HEK293 (cell line): Measurements from ENCODE around the gene ZNF385C.
A peak's percentile ranks its signal among the peaks of the same experiment; 100 is the strongest.

ENCODE experiments used
- CTCF ChIA-PET: fragments of 350-600 bp; formaldehyde crosslinking; extraction: SDS; loops from one replicate; lab custom pipeline; 2021; ENCODE audit warnings: antibody characterized with exemption; lab: Yijun Ruan, JAX
- POLR2A ChIA-PET: fragments of 300-600 bp; formaldehyde crosslinking; extraction: SDS; loops from one replicate; lab custom pipeline; 2020; ENCODE audit warnings: antibody characterized with exemption, inconsistent platforms; lab: Yijun Ruan, JAX
- H3K27ac ChIP-seq: fragments of 200-500 bp; sonication (Bioruptor generic); 2 replicates; pipeline ENCODE4 v1.5.1; 2014; ENCODE audit warnings: low read depth, low read length, control low read depth, inconsistent platforms; ENCODE audit errors: extremely low read depth
- H3K36me3 ChIP-seq, 2 experiments: fragments of 200-500 bp in 1 of 2; sonication (Bioruptor generic) in 1 of 2; 1 replicate in 1 of 2; 2 replicates in 1 of 2; pipeline ENCODE4 v1.5.1; 2014 to 2017; ENCODE audit warnings: inconsistent platforms in 2 of 2, low read length in 2 of 2; ENCODE audit not compliant: control insufficient read depth in 2 of 2, insufficient read depth in 1 of 2
- H3K4me1 ChIP-seq: fragments of 200-500 bp; sonication (Bioruptor generic); 2 replicates; pipeline ENCODE4 v1.5.1; 2014; ENCODE audit warnings: mild to moderate bottlenecking, low read length, inconsistent platforms; ENCODE audit not compliant: control insufficient read depth, insufficient read depth
- H3K4me3 ChIP-seq: 2 replicates; pipeline ENCODE4 v1.5.1; 2011; ENCODE audit warnings: low read depth, mild to moderate bottlenecking, control low read depth, low read length, moderate library complexity
- H3K9me3 ChIP-seq: fragments of 200-500 bp; sonication (Bioruptor generic); 2 replicates; pipeline ENCODE4 v1.5.1; 2014; ENCODE audit warnings: low read depth, low read length, inconsistent platforms; ENCODE audit not compliant: control insufficient read depth, insufficient read depth
- KLF16 ChIP-seq: fragments of 450-650 bp; formaldehyde crosslinking; IDR thresholded peaks from 2 replicates; pipeline ENCODE4 v1.5.1; 2017; ENCODE audit warnings: missing biosample characterization, missing genetic modification characterization
- TCF7L2 ChIP-seq: IDR thresholded peaks from 2 replicates; pipeline ENCODE4 v1.6.1; 2011; ENCODE audit warnings: low read depth, mild to moderate bottlenecking, inconsistent platforms, low read length, moderate library complexity, borderline replicate concordance
- ZBTB1 ChIP-seq: fragments of 450-650 bp; formaldehyde crosslinking; IDR thresholded peaks from 2 replicates; pipeline ENCODE4 v1.5.1; 2016; ENCODE audit warnings: missing biosample characterization, missing genetic modification characterization
- ZBTB21 ChIP-seq: fragments of 450-650 bp; formaldehyde crosslinking; IDR thresholded peaks from 2 replicates; pipeline ENCODE4 v1.5.1; 2017; ENCODE audit warnings: missing biosample characterization, missing genetic modification characterization
- ZNF211 ChIP-seq: fragments of 450-650 bp; formaldehyde crosslinking; IDR thresholded peaks from 2 replicates; pipeline ENCODE4 v1.5.1; 2016; ENCODE audit warnings: low read depth, missing biosample characterization, missing genetic modification characterization
- ZNF473 ChIP-seq: fragments of 450-650 bp; formaldehyde crosslinking; IDR thresholded peaks from 2 replicates; pipeline ENCODE4 v1.5.1; 2017; ENCODE audit warnings: missing biosample characterization, missing genetic modification characterization
- ZNF501 ChIP-seq: fragments of 450-650 bp; formaldehyde crosslinking; IDR thresholded peaks from 2 replicates; pipeline ENCODE4 v1.5.1; 2016; ENCODE audit warnings: missing biosample characterization, missing genetic modification characterization
- ZNF529 ChIP-seq: fragments of 450-650 bp; formaldehyde crosslinking; IDR thresholded peaks from 2 replicates; pipeline ENCODE4 v1.5.1; 2017; ENCODE audit warnings: missing genetic modification characterization, missing biosample characterization; ENCODE audit not compliant: insufficient replicate concordance
- ZNF664 ChIP-seq: fragments of 450-650 bp; formaldehyde crosslinking; IDR thresholded peaks from 2 replicates; pipeline ENCODE4 v1.5.1; 2016; ENCODE audit warnings: missing biosample characterization, missing genetic modification characterization
- ZNF76 ChIP-seq: fragments of 450-650 bp; formaldehyde crosslinking; IDR thresholded peaks from 2 replicates; pipeline ENCODE4; 2016; ENCODE audit warnings: low read depth, missing biosample characterization, missing genetic modification characterization, borderline replicate concordance
- ZSCAN16 ChIP-seq: fragments of 450-650 bp; formaldehyde crosslinking; IDR thresholded peaks from 2 replicates; pipeline ENCODE4 v1.5.1; 2016; ENCODE audit warnings: missing biosample characterization, missing genetic modification characterization
- TF ChIP-seq, protein P1 (sequence below): fragments of 450-650 bp; formaldehyde crosslinking; IDR thresholded peaks from 2 replicates; pipeline ENCODE4 v1.5.1; 2016; ENCODE audit warnings: missing biosample characterization, missing genetic modification characterization
- TF ChIP-seq, protein P2 (sequence below): fragments of 450-650 bp; formaldehyde crosslinking; IDR thresholded peaks from 2 replicates; pipeline ENCODE4 v1.5.1; 2016; ENCODE audit warnings: missing biosample characterization, missing genetic modification characterization, low read depth
- TF ChIP-seq, protein P3 (sequence below): fragments of 450-650 bp; formaldehyde crosslinking; IDR thresholded peaks from 2 replicates; pipeline ENCODE4 v1.5.1; 2016; ENCODE audit warnings: missing biosample characterization, missing genetic modification characterization, borderline replicate concordance
- TF ChIP-seq, protein P4 (sequence below): fragments of 450-650 bp; formaldehyde crosslinking; IDR thresholded peaks from 2 replicates; pipeline ENCODE4 v1.5.1; 2016; ENCODE audit warnings: missing biosample characterization, missing genetic modification characterization

ZNF385C gene

DNA sequence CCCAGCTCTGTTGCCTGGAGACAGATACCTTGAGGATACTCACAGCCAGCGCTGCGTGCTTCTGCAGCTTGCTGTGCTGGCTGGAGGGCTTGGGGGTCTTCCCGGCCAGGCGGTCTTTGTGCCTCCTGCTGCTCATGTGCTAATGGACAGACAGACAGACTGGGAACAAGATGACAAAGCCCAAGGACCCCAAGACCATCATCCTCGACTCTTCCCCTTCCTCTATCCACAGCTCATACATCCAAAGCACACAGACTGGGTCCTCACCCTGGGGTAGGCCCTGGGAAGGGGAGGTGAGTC, 70.7 kb downstream of the ZNF385C start:
- ChIA-PET POLR2A (interaction anchor here (0.6 to 5.5 kb wide), 6 partner anchors 10 to 91 kb away, joined by 3 to 50 read pairs (median 4); partner anchors contain the start of genes DNAJC7 and NKIRAS2), CTCF (interaction anchor here (0.6 to 12.6 kb wide), 7 partner anchors 12 to 87 kb away, joined by 4 to 260 read pairs (median 16); partner anchors contain the start of genes CNP, DHX58, HSPB9 and KAT2A)
- no peaks in the 10 kb centered on the region for H3K4me1 ChIP-seq
- TF ChIP-seq ZBTB21 (no peak), ZNF211 (tag by site-specific recombination) (no peak), ZNF501 (no peak), KLF16 (tag by site-specific recombination) (no peak), ZNF473 (tag by site-specific recombination) (no peak), ZNF529 (tag by site-specific recombination) (no peak), ZNF76 (no peak), ZNF664 (tag by site-specific recombination) (no peak), ZBTB1 (tag by site-specific recombination) (no peak), ZSCAN16 (no peak)
- TF ChIP-seq, protein P1, sequence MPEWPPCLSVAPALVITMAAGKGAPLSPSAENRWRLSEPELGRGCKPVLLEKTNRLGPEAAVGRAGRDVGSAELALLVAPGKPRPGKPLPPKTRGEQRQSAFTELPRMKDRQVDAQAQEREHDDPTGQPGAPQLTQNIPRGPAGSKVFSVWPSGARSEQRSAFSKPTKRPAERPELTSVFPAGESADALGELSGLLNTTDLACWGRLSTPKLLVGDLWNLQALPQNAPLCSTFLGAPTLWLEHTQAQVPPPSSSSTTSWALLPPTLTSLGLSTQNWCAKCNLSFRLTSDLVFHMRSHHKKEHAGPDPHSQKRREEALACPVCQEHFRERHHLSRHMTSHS (tag by site-specific recombination): no peak
- TF ChIP-seq, protein P2, sequence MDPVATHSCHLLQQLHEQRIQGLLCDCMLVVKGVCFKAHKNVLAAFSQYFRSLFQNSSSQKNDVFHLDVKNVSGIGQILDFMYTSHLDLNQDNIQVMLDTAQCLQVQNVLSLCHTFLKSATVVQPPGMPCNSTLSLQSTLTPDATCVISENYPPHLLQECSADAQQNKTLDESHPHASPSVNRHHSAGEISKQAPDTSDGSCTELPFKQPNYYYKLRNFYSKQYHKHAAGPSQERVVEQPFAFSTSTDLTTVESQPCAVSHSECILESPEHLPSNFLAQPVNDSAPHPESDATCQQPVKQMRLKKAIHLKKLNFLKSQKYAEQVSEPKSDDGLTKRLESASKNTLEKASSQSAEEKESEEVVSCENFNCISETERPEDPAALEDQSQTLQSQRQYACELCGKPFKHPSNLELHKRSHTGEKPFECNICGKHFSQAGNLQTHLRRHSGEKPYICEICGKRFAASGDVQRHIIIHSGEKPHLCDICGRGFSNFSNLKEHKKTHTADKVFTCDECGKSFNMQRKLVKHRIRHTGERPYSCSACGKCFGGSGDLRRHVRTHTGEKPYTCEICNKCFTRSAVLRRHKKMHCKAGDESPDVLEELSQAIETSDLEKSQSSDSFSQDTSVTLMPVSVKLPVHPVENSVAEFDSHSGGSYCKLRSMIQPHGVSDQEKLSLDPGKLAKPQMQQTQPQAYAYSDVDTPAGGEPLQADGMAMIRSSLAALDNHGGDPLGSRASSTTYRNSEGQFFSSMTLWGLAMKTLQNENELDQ (tag by site-specific recombination): no peak
- TF ChIP-seq, protein P3, sequence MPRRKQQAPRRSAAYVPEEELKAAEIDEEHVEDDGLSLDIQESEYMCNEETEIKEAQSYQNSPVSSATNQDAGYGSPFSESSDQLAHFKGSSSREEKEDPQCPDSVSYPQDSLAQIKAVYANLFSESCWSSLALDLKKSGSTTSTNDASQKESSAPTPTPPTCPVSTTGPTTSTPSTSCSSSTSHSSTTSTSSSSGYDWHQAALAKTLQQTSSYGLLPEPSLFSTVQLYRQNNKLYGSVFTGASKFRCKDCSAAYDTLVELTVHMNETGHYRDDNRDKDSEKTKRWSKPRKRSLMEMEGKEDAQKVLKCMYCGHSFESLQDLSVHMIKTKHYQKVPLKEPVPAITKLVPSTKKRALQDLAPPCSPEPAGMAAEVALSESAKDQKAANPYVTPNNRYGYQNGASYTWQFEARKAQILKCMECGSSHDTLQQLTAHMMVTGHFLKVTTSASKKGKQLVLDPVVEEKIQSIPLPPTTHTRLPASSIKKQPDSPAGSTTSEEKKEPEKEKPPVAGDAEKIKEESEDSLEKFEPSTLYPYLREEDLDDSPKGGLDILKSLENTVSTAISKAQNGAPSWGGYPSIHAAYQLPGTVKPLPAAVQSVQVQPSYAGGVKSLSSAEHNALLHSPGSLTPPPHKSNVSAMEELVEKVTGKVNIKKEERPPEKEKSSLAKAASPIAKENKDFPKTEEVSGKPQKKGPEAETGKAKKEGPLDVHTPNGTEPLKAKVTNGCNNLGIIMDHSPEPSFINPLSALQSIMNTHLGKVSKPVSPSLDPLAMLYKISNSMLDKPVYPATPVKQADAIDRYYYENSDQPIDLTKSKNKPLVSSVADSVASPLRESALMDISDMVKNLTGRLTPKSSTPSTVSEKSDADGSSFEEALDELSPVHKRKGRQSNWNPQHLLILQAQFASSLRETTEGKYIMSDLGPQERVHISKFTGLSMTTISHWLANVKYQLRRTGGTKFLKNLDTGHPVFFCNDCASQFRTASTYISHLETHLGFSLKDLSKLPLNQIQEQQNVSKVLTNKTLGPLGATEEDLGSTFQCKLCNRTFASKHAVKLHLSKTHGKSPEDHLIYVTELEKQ (tag by site-specific recombination): no peak
- no peak overlapping the region for H3K27ac ChIP-seq
- no peak overlapping the region for H3K4me3 ChIP-seq
- peaks cover 14 to 34% of the 10 kb centered on the region in 2 experiments; a peak in 2 of 3 replicates for H3K36me3 ChIP-seq
- no peaks in the 10 kb centered on the region for H3K9me3 ChIP-seq

DNA sequence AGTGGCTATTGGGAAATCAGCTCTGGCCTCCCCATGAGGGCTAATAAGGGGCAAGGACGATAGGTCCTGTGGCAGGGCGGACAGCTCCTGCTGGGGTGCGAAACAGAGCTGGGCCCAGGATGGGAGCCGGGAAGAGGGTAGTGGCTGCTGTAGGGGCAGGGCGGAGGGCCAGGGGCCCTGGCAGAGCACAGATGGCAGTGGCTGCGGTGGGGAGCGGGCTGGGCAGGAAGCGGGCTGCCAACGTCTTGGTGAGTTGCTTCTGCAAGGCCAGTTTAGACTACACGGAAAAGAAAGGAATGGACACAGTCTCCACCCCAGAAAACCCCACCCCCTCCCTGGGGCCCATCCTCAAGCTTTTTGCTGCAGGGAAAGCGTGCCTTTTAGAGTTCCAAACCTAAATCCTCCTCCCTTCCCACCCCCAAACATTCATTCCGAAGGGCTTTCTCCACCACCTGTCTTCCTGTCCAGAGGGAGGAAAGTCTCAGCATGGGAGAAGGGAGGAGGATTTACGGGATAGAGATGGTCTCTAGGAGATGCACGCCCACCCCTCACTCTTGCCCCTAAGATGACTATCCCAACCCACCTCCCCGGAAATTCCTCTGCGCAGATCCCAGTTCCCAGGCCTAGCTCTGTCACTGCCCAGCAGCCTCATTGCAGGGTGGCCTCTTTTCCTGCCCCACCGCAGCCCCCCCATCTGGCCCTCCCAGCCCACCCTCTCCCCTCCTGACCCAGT, 71.2 kb downstream of the ZNF385C start:
- Histone ChIP-seq H3K4me1 (no peaks in the 10 kb centered on the region), H3K9me3 (no peaks in the 10 kb centered on the region)
- CTCF ChIA-PET: interaction anchor here (0.6 to 12.6 kb wide), 12 partner anchors 9 to 375 kb away, joined by 3 to 260 read pairs (median 6); partner anchors contain the start of genes CNP, DHX58, HSPB9 and KAT2A
- no peak for TF ChIP-seq TCF7L2
- TF ChIP-seq, protein P4, sequence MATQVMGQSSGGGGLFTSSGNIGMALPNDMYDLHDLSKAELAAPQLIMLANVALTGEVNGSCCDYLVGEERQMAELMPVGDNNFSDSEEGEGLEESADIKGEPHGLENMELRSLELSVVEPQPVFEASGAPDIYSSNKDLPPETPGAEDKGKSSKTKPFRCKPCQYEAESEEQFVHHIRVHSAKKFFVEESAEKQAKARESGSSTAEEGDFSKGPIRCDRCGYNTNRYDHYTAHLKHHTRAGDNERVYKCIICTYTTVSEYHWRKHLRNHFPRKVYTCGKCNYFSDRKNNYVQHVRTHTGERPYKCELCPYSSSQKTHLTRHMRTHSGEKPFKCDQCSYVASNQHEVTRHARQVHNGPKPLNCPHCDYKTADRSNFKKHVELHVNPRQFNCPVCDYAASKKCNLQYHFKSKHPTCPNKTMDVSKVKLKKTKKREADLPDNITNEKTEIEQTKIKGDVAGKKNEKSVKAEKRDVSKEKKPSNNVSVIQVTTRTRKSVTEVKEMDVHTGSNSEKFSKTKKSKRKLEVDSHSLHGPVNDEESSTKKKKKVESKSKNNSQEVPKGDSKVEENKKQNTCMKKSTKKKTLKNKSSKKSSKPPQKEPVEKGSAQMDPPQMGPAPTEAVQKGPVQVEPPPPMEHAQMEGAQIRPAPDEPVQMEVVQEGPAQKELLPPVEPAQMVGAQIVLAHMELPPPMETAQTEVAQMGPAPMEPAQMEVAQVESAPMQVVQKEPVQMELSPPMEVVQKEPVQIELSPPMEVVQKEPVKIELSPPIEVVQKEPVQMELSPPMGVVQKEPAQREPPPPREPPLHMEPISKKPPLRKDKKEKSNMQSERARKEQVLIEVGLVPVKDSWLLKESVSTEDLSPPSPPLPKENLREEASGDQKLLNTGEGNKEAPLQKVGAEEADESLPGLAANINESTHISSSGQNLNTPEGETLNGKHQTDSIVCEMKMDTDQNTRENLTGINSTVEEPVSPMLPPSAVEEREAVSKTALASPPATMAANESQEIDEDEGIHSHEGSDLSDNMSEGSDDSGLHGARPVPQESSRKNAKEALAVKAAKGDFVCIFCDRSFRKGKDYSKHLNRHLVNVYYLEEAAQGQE (tag by site-specific recombination): peak; percentile 33; the same call in 1 of the 2 replicates
- TF ChIP-seq, all 188 proteins: peak for 1
- no peak overlapping the region for H3K27ac ChIP-seq
- H3K4me3 ChIP-seq: no peak overlapping the region
- POLR2A ChIA-PET: interaction anchor here (0.6 to 5.5 kb wide), 9 partner anchors 9 to 97 kb away, joined by 3 to 50 read pairs (median 4); partner anchors contain the start of genes DNAJC7, NKIRAS2, ODAD4 and ZNF385C
- peaks cover 18 to 40% of the 10 kb centered on the region in 2 experiments; a peak in 2 of 3 replicates for H3K36me3 ChIP-seq
